T-helper 2 cell treated with Interferon-gamma antibody and Interleukin-4, amounts not matched to agents 5 μg/mL and 100 μg/mL, for 36 hours (primary cell): Measurements from ENCODE around the gene TLN1.
A peak's percentile ranks its signal among the peaks of the same experiment; 100 is the strongest.

Experiments used
- DNase-seq: peaks from one replicate; pipeline ENCODE4 v3.0.0; 2021; ENCODE audit warnings: low spot score
- H3K27ac Mint-ChIP-seq: one replicate; pipeline ENCODE4 v1.8.0; 2021; ENCODE audit warnings: mild to moderate bottlenecking, mixed read lengths
- H3K27me3 Mint-ChIP-seq: one replicate; pipeline ENCODE4 v1.8.0; 2021; ENCODE audit warnings: low read depth, mixed read lengths
- H3K36me3 Mint-ChIP-seq: one replicate; pipeline ENCODE4 v1.8.0; 2021; ENCODE audit warnings: low read depth, mixed read lengths
- H3K4me1 Mint-ChIP-seq: one replicate; pipeline ENCODE4 v1.8.0; 2021; ENCODE audit warnings: low read depth, mixed read lengths
- H3K4me3 Mint-ChIP-seq: one replicate; pipeline ENCODE4 v1.8.0; 2022; ENCODE audit warnings: mild to moderate bottlenecking, moderate library complexity, mixed read lengths
- H3K9me3 Mint-ChIP-seq: one replicate; pipeline ENCODE4 v1.8.0; 2021; ENCODE audit warnings: mixed read lengths

TLN1 gene

GRCh38 chr9:35658137-35658967, 73.6 kb downstream of the TLN1 start, which contains the start of gene CCDC107:
Gene CCDC107 (plus strand): TSS chr9:35658292. CDS start chr9:35658380, 88 bp downstream.
- H3K4me1 Mint-ChIP-seq, result peaks cover 62% of the 10 kb centered on the region
- H3K27ac Mint-ChIP-seq, result peak within 1 kb of the TSS; percentile 99
- H3K27me3 Mint-ChIP-seq, result peaks cover 6% of the 10 kb centered on the region
- H3K4me3 Mint-ChIP-seq, result peak within 1 kb of the TSS; percentile 89
- H3K9me3 Mint-ChIP-seq, result no peaks in the 10 kb centered on the region
- DNase-seq, result peak; percentile 86
- H3K36me3 Mint-ChIP-seq, result peaks cover 36% of the 10 kb centered on the region

- DNase-seq, result peak; percentile 97
- peaks cover 57% of the 10 kb centered on the region for H3K4me1 Mint-ChIP-seq
- peaks cover 6% of the 10 kb centered on the region for H3K27me3 Mint-ChIP-seq
- peaks cover 35% of the 10 kb centered on the region for H3K36me3 Mint-ChIP-seq
- H3K4me3 Mint-ChIP-seq, result peak within 1 kb of the TSS; percentile 89
- H3K9me3 Mint-ChIP-seq, result no peaks in the 10 kb centered on the region
- peak within 1 kb of the TSS; percentile 99 for H3K27ac Mint-ChIP-seq
These were observed 74.4 kb downstream of the TLN1 start, which contains the start of gene RMRP for GRCh38 chr9:35657546-35658136. Gene RMRP (minus strand): TSS chr9:35658019.

GRCh38 chr9:35656831-35657545, 75.0 kb downstream of the TLN1 start:
- H3K27ac Mint-ChIP-seq, result peak overlapping the region; percentile 99
- no peaks in the 10 kb centered on the region for H3K9me3 Mint-ChIP-seq
- peaks cover 28% of the 10 kb centered on the region for H3K36me3 Mint-ChIP-seq
- peak overlapping the region; percentile 86 for H3K4me3 Mint-ChIP-seq
- H3K27me3 Mint-ChIP-seq, result peaks cover 6% of the 10 kb centered on the region
- peaks cover 53% of the 10 kb centered on the region for H3K4me1 Mint-ChIP-seq
- DNase-seq, result no peak

- Mint-ChIP-seq H3K27me3 (peaks cover 6% of the 10 kb centered on the region), H3K9me3 (no peaks in the 10 kb centered on the region), H3K36me3 (peaks cover 26% of the 10 kb centered on the region), H3K4me1 (peaks cover 55% of the 10 kb centered on the region), H3K27ac (no peak overlapping the region), H3K4me3 (peak overlapping the region; percentile 86)
- DNase-seq, result no peak
These were observed 75.6 kb downstream of the TLN1 start for GRCh38 chr9:35656348-35656747.

- no peak overlapping the region for H3K4me3 Mint-ChIP-seq
- H3K4me1 Mint-ChIP-seq, result peaks cover 47% of the 10 kb centered on the region
These were observed 78.4 kb downstream of the TLN1 start for GRCh38 chr9:35653611-35654010.

GRCh38 chr9:35652829-35653209, 79.2 kb downstream of the TLN1 start:
- DNase-seq, result no peak
- peaks cover 20% of the 10 kb centered on the region for H3K36me3 Mint-ChIP-seq
- H3K27me3 Mint-ChIP-seq, result peaks cover 4% of the 10 kb centered on the region
- H3K27ac Mint-ChIP-seq, result no peak overlapping the region
- peak overlapping the region; percentile 37 for H3K4me3 Mint-ChIP-seq
- no peaks in the 10 kb centered on the region for H3K9me3 Mint-ChIP-seq
- peaks cover 53% of the 10 kb centered on the region for H3K4me1 Mint-ChIP-seq

More at GRCh38 chr9:35653611-35654010, 78.4 kb downstream of the TLN1 start:
- peaks cover 6% of the 10 kb centered on the region for H3K27me3 Mint-ChIP-seq
- H3K27ac Mint-ChIP-seq, result no peak overlapping the region
- no peaks in the 10 kb centered on the region for H3K9me3 Mint-ChIP-seq
- no peak for DNase-seq
- peaks cover 14% of the 10 kb centered on the region for H3K36me3 Mint-ChIP-seq

GRCh38 chr9:35651956-35652828, 79.8 kb downstream of the TLN1 start:
- H3K9me3 Mint-ChIP-seq, result no peaks in the 10 kb centered on the region
- peaks cover 22% of the 10 kb centered on the region for H3K36me3 Mint-ChIP-seq
- peaks cover 52% of the 10 kb centered on the region for H3K4me1 Mint-ChIP-seq
- peak overlapping the region; percentile 100 for H3K4me3 Mint-ChIP-seq
- no peaks in the 10 kb centered on the region for H3K27me3 Mint-ChIP-seq
- peak overlapping the region; percentile 55 for H3K27ac Mint-ChIP-seq
- DNase-seq, result no peak

- Mint-ChIP-seq H3K4me3 (peak within 1 kb of the TSS; percentile 100), H3K9me3 (no peaks in the 10 kb centered on the region), H3K4me1 (peaks cover 40% of the 10 kb centered on the region), H3K27ac (peak within 1 kb of the TSS; percentile 98), H3K27me3 (no peaks in the 10 kb centered on the region), H3K36me3 (peaks cover 26% of the 10 kb centered on the region)
- peak; percentile 36 for DNase-seq
These were observed 81.4 kb downstream of the TLN1 start, which contains the start of gene SIT1 for GRCh38 chr9:35650341-35651158. Gene SIT1 (minus strand): TSS chr9:35650931. CDS start chr9:35650853, 78 bp downstream.

- H3K4me3 Mint-ChIP-seq, result peak overlapping the region; percentile 100
- H3K36me3 Mint-ChIP-seq, result peaks cover 26% of the 10 kb centered on the region
- H3K27ac Mint-ChIP-seq, result peak overlapping the region; percentile 98
- DNase-seq, result peak; percentile 52
- no peaks in the 10 kb centered on the region for H3K9me3 Mint-ChIP-seq
- H3K4me1 Mint-ChIP-seq, result peaks cover 43% of the 10 kb centered on the region
- H3K27me3 Mint-ChIP-seq, result no peaks in the 10 kb centered on the region
These were observed 82.3 kb downstream of the TLN1 start for GRCh38 chr9:35649431-35650340.
